ENCODE measurements around the gene EXOC3L4.

- TF ChIP-seq PATZ1 (CRISPR knock-in tag; IDR thresholded peaks at IDR 0.05; ENCODE audit: borderline replicate concordance) (no peak), ZNF565 (CRISPR knock-in tag; conservative IDR thresholded peaks at IDR 0.05; ENCODE audit: low read depth) (no peak), BACH2 (CRISPR knock-in tag; IDR thresholded peaks at IDR 0.05; ENCODE audit: borderline replicate concordance) (no peak), ZFP30 (CRISPR knock-in tag; IDR thresholded peaks at IDR 0.05) (no peak), SNAI2 (CRISPR knock-in tag; IDR thresholded peaks at IDR 0.05) (no peak), ISL1 (CRISPR knock-in tag; IDR thresholded peaks at IDR 0.05) (no peak), ZC3H10 (CRISPR knock-in tag; IDR thresholded peaks at IDR 0.05) (no peak), PPARA (CRISPR knock-in tag; IDR thresholded peaks at IDR 0.05; ENCODE audit: borderline replicate concordance) (no peak), ZNF8 (CRISPR knock-in tag; IDR thresholded peaks at IDR 0.05) (no peak), TSHZ2 (CRISPR knock-in tag; IDR thresholded peaks at IDR 0.05) (no peak), TCF4 (CRISPR knock-in tag; IDR thresholded peaks at IDR 0.05; ENCODE audit: borderline replicate concordance) (no peak)
Observed at GRCh38 chr14:103127356-103127755, 32.8 kb downstream of the EXOC3L4 start.
